HepG2 (cell line): ENCODE results near the gene FBXO8. TPM values are rescaled to one million over a fixed set of nuclear protein-coding genes. Genes with fewer than 3 reads are reported as not detected.

Source experiments
- AGO2 ChIP-seq: fragments of 200-400 bp; formaldehyde crosslinking; optimal IDR thresholded peaks from 2 replicates; pipeline ENCODE3; 2017; ENCODE audit warnings: mild to moderate bottlenecking, low read depth, low read length, moderate library complexity
- BCL6 ChIP-seq: IDR thresholded peaks from 2 replicates; pipeline ENCODE4 v1.6.1; 2016; ENCODE audit warnings: missing genetic modification reagents, missing compliant biosample characterization
- CBX2 ChIP-seq, 2 experiments: fragments of 200-600 bp in 1 of 2; sonication (generic); formaldehyde crosslinking in 1 of 2; IDR thresholded peaks; 2 replicates each; pipeline versions ENCODE4 v1.7.0 to v1.8.1; 2018 to 2022; ENCODE audit warnings: low read depth in 2 of 2, low read length in 1 of 2, mild to moderate bottlenecking in 1 of 2, missing genetic modification reagents in 1 of 2
- EHMT2 ChIP-seq: fragments of 200-600 bp; sonication (generic); IDR thresholded peaks from 2 replicates; pipeline ENCODE4 v1.7.0; 2017; ENCODE audit warnings: antibody characterized with exemption, low read depth, low read length, borderline replicate concordance
- NFE2L2 ChIP-seq: fragments of 150-350 bp; IDR thresholded peaks from 2 replicates; pipeline ENCODE4 v1.6.1; 2014; ENCODE audit warnings: low read length
- RBFOX2 ChIP-seq: fragments of 200-400 bp; formaldehyde crosslinking; IDR thresholded peaks from 2 replicates; pipeline ENCODE4 v1.6.1; 2017; ENCODE audit warnings: low read depth, mild to moderate bottlenecking, low read length
- SUZ12 ChIP-seq: fragments of 150-350 bp; IDR thresholded peaks from 2 replicates; pipeline ENCODE4 v1.6.1; 2014; ENCODE audit warnings: low read depth, low read length
- TP53 ChIP-seq: sonication (generic); formaldehyde crosslinking; conservative IDR thresholded peaks from 2 replicates; pipeline ENCODE4 v1.4.0; 2020; ENCODE audit warnings: missing genetic modification reagents
- ZNF143 ChIP-seq: sonication (generic); formaldehyde crosslinking; IDR thresholded peaks from 2 replicates; pipeline ENCODE4 v1.4.0; 2020; ENCODE audit warnings: missing genetic modification reagents
- ZNF264 ChIP-seq: sonication (generic); formaldehyde crosslinking; IDR thresholded peaks from 2 replicates; pipeline ENCODE4 v1.4.0; 2020; ENCODE audit warnings: missing genetic modification reagents
- ZNF766 ChIP-seq: sonication (generic); formaldehyde crosslinking; IDR thresholded peaks from 2 replicates; pipeline ENCODE4 v1.5.0; 2020; ENCODE audit warnings: missing genetic modification reagents, borderline replicate concordance
- ZNF773 ChIP-seq: sonication (generic); formaldehyde crosslinking; IDR thresholded peaks from 2 replicates; pipeline ENCODE4 v1.4.0; 2020; ENCODE audit warnings: missing genetic modification reagents, borderline replicate concordance
- ZSCAN20 ChIP-seq: sonication (generic); formaldehyde crosslinking; IDR thresholded peaks from 2 replicates; pipeline ENCODE4 v1.4.0; 2020; ENCODE audit warnings: missing genetic modification reagents, mild to moderate bottlenecking, borderline replicate concordance
- polyA plus RNA-seq, 8 experiments: library from polyadenylated mRNA; depleted of rRNA in 3 of 8; stranded (reverse) in 7 of 8; unstranded in 1 of 8; fragments of >200 nt; fragmentation: Illumina TruSeq in 4 of 8; extraction: Trizol in 4 of 8; gene quantifications; 2 replicates each; pipeline versions ENCODE4 v1.2.1 to v1.2.3, GENCODE V29; 2011 to 2016; ENCODE audit warnings: low read depth in 4 of 8, missing spikeins in 1 of 8, mixed read lengths in 1 of 8; ENCODE audit not compliant: insufficient read depth in 1 of 8
- total RNA-seq, 5 experiments: library from RNA; depleted of rRNA; stranded (reverse); fragments of >200 nt; fragmentation: Illumina TruSeq; extraction: Trizol; gene quantifications; 2 replicates each; pipeline ENCODE4 v1.2.3, GENCODE V29; 2016; ENCODE audit warnings: low read depth in 1 of 5
- TF ChIP-seq, protein P1 (sequence below): sonication (generic); formaldehyde crosslinking; IDR thresholded peaks from 2 replicates; pipeline ENCODE4 v1.8.1; 2023; ENCODE audit warnings: missing genetic modification reagents, inconsistent platforms, borderline replicate concordance
- TF ChIP-seq, protein P2 (sequence below): sonication (generic); formaldehyde crosslinking; IDR thresholded peaks from 2 replicates; pipeline ENCODE4 v1.5.1; 2020; ENCODE audit warnings: mild to moderate bottlenecking, missing genetic modification reagents, moderate library complexity
- TF ChIP-seq, protein P3 (sequence below): sonication (generic); formaldehyde crosslinking; IDR thresholded peaks from 2 replicates; pipeline ENCODE4 v1.4.0; 2020; ENCODE audit warnings: missing genetic modification reagents, borderline replicate concordance
- TF ChIP-seq, protein P4 (sequence below): sonication (generic); formaldehyde crosslinking; IDR thresholded peaks from 2 replicates; pipeline ENCODE4 v1.8.1; 2023; ENCODE audit warnings: mild to moderate bottlenecking, missing genetic modification reagents
- TF ChIP-seq, protein P5 (sequence below), 2 experiments: fragments of 450-650 bp in 1 of 2; sonication (generic) in 1 of 2; formaldehyde crosslinking; IDR thresholded peaks; 2 replicates each; pipeline versions ENCODE4 v1.5.0 to v1.8.0; 2020 to 2022; ENCODE audit warnings: mild to moderate bottlenecking in 1 of 2, missing genetic modification reagents in 1 of 2

Gene FBXO8
- total and polyA plus RNA-seq, 2 of the 13 experiments (the other 11 are each of a cell fraction or from before 2014, with no cell fraction given) = 11.7 to 15.2 TPM

DNA sequence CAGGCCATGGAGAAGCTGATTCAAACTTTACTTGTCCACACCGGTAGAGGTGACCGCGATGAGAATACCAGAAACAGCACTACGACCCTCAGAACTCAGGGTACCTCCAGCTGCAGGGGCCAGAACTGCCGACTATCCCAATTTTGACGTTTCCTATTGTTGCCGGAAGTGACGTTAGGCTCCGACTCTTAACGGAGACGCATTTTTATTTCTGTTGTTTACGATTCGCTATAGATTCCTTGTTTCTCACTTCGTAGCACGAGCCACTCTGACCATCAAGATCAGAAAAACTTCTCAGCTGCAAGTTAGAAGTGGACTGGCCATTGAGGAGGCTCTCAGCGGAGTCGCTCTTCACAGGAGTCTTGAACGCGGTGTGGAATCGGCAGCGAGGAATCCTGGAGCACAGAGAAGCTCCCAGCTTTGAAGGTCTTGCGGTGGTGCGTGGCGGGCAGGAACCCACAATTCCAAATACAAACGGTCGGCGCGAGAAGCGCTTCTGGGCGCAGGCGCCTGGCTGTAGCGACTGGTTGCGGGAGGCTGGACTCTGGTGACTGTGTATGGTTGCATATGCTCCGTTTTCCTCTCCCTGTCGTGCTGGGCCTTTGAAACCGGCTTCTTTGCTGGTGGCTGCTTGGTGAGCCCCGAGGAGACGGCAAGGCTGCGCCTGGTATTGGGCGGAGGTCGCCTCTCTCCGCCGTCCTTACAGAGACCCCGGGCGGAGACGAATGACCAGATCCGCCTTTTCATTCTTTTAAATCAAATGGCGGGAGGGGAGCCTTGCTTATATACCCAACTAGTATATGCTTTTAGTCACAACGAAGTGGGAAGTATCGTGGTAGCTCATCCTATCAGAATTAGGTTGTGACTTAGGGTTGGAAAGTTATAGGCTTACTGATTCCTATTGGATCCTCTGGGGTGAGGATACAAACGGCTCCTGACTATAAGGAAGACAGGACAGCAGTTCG, at the start of gene FBXO8, which contains the start of gene CEP44 (continued):
- TF ChIP-seq, protein P1, sequence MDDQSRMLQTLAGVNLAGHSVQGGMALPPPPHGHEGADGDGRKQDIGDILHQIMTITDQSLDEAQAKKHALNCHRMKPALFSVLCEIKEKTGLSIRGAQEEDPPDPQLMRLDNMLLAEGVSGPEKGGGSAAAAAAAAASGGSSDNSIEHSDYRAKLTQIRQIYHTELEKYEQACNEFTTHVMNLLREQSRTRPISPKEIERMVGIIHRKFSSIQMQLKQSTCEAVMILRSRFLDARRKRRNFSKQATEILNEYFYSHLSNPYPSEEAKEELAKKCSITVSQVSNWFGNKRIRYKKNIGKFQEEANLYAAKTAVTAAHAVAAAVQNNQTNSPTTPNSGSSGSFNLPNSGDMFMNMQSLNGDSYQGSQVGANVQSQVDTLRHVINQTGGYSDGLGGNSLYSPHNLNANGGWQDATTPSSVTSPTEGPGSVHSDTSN (CRISPR knock-in tag) = 0 out of 2 replicates have a peak, but pooled peaks have one; percentile 31
- TF ChIP-seq NFE2L2 (no peak), RBFOX2 (peak; percentile 66), EHMT2 (peak; percentile 80; the same call in 1 of the 2 replicates), BCL6 (peak; percentile 23; the same call in 1 of the 2 replicates), ZSCAN20 (0 out of 2 replicates have a peak, but pooled peaks have one; percentile 53), CBX2 (IDR thresholded peaks at IDR 0.05; ENCODE audit: low read depth, low read length) (no peak), CBX2 (CRISPR knock-in tag; IDR thresholded peaks at IDR 0.05; ENCODE audit: low read depth) (no peak), ZNF143 (CRISPR knock-in tag) (peak; percentile 78), ZNF264 (CRISPR knock-in tag) (peak; percentile 65; the same call in 1 of the 2 replicates), TP53 (peak; percentile 43; the same call in 1 of the 2 replicates), ZNF766 (CRISPR knock-in tag) (0 out of 2 replicates have a peak, but pooled peaks have one; percentile 34), AGO2 (no peak), ZNF773 (CRISPR knock-in tag) (peak; percentile 78; the same call in 1 of the 2 replicates), SUZ12 (no peak)
- TF ChIP-seq, protein P2, sequence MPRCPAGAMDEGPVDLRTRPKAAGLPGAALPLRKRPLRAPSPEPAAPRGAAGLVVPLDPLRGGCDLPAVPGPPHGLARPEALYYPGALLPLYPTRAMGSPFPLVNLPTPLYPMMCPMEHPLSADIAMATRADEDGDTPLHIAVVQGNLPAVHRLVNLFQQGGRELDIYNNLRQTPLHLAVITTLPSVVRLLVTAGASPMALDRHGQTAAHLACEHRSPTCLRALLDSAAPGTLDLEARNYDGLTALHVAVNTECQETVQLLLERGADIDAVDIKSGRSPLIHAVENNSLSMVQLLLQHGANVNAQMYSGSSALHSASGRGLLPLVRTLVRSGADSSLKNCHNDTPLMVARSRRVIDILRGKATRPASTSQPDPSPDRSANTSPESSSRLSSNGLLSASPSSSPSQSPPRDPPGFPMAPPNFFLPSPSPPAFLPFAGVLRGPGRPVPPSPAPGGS (CRISPR knock-in tag) = no peak
- TF ChIP-seq, protein P3, sequence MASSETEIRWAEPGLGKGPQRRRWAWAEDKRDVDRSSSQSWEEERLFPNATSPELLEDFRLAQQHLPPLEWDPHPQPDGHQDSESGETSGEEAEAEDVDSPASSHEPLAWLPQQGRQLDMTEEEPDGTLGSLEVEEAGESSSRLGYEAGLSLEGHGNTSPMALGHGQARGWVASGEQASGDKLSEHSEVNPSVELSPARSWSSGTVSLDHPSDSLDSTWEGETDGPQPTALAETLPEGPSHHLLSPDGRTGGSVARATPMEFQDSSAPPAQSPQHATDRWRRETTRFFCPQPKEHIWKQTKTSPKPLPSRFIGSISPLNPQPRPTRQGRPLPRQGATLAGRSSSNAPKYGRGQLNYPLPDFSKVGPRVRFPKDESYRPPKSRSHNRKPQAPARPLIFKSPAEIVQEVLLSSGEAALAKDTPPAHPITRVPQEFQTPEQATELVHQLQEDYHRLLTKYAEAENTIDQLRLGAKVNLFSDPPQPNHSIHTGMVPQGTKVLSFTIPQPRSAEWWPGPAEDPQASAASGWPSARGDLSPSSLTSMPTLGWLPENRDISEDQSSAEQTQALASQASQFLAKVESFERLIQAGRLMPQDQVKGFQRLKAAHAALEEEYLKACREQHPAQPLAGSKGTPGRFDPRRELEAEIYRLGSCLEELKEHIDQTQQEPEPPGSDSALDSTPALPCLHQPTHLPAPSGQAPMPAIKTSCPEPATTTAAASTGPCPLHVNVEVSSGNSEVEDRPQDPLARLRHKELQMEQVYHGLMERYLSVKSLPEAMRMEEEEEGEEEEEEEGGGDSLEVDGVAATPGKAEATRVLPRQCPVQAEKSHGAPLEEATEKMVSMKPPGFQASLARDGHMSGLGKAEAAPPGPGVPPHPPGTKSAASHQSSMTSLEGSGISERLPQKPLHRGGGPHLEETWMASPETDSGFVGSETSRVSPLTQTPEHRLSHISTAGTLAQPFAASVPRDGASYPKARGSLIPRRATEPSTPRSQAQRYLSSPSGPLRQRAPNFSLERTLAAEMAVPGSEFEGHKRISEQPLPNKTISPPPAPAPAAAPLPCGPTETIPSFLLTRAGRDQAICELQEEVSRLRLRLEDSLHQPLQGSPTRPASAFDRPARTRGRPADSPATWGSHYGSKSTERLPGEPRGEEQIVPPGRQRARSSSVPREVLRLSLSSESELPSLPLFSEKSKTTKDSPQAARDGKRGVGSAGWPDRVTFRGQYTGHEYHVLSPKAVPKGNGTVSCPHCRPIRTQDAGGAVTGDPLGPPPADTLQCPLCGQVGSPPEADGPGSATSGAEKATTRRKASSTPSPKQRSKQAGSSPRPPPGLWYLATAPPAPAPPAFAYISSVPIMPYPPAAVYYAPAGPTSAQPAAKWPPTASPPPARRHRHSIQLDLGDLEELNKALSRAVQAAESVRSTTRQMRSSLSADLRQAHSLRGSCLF (CRISPR knock-in tag) = peak; percentile 74; the same call in 1 of the 2 replicates
- TF ChIP-seq, protein P4, sequence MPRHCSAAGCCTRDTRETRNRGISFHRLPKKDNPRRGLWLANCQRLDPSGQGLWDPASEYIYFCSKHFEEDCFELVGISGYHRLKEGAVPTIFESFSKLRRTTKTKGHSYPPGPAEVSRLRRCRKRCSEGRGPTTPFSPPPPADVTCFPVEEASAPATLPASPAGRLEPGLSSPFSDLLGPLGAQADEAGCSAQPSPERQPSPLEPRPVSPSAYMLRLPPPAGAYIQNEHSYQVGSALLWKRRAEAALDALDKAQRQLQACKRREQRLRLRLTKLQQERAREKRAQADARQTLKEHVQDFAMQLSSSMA (CRISPR knock-in tag) = peak; percentile 65; the same call in 1 of the 2 replicates
- TF ChIP-seq, protein P5, sequence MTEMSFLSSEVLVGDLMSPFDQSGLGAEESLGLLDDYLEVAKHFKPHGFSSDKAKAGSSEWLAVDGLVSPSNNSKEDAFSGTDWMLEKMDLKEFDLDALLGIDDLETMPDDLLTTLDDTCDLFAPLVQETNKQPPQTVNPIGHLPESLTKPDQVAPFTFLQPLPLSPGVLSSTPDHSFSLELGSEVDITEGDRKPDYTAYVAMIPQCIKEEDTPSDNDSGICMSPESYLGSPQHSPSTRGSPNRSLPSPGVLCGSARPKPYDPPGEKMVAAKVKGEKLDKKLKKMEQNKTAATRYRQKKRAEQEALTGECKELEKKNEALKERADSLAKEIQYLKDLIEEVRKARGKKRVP (CRISPR knock-in tag; IDR thresholded peaks at IDR 0.05) = peak in 1 of 2 experiments; percentile 44; a peak in 2 of 4 replicates
